SK-N-SH treated with all-trans-retinoic acid at 6 μM for 48 hours (cell line): Measurements from ENCODE around the gene CDKN2D.

Experiments
- CREB5 ChIP-seq: fragments of 250-450 bp; sonication (Bioruptor Pico); IDR thresholded peaks from 2 replicates; pipeline ENCODE4 v1.5.1; 2020; ENCODE audit warnings: low read depth, mild to moderate bottlenecking, moderate library complexity
- CSDC2 ChIP-seq: fragments of 250-450 bp; sonication (Bioruptor Pico); IDR thresholded peaks from 2 replicates; pipeline ENCODE4 v1.5.0; 2020; ENCODE audit warnings: mild to moderate bottlenecking, moderate library complexity
- ESRRG ChIP-seq: fragments of 250-450 bp; sonication (Bioruptor Pico); IDR thresholded peaks from 2 replicates; pipeline ENCODE4 v1.6.1; 2021; ENCODE audit warnings: mild to moderate bottlenecking
- ISL1 ChIP-seq: fragments of 250-450 bp; sonication (Bioruptor Pico); IDR thresholded peaks from 2 replicates; pipeline ENCODE4 v2.1.2; 2022; ENCODE audit warnings: mild to moderate bottlenecking, moderate library complexity
- OSR1 ChIP-seq: fragments of 250-450 bp; sonication (Bioruptor Pico); IDR thresholded peaks from 2 replicates; pipeline ENCODE4 v1.8.0; 2022; ENCODE audit warnings: moderate library complexity, mild to moderate bottlenecking, inconsistent platforms
- PATZ1 ChIP-seq: fragments of 250-450 bp; sonication (Bioruptor Pico); IDR thresholded peaks from 2 replicates; pipeline ENCODE4 v1.8.0; 2020; ENCODE audit warnings: mild to moderate bottlenecking, moderate library complexity, borderline replicate concordance
- POU6F1 ChIP-seq: fragments of 250-450 bp; sonication (Bioruptor Pico); IDR thresholded peaks from 2 replicates; pipeline ENCODE4 v1.8.0; 2021; ENCODE audit warnings: low read depth, mild to moderate bottlenecking, moderate library complexity, borderline replicate concordance
- PPARA ChIP-seq: fragments of 250-450 bp; sonication (Bioruptor Pico); IDR thresholded peaks from 2 replicates; pipeline ENCODE4 v1.5.0; 2020; ENCODE audit warnings: mild to moderate bottlenecking, borderline replicate concordance
- TCF4 ChIP-seq: fragments of 250-450 bp; sonication (Bioruptor Pico); IDR thresholded peaks from 2 replicates; pipeline ENCODE4 v1.8.0; 2021; ENCODE audit warnings: mild to moderate bottlenecking, moderate library complexity, borderline replicate concordance
- TSHZ2 ChIP-seq: fragments of 250-450 bp; sonication (Bioruptor Pico); IDR thresholded peaks from 2 replicates; pipeline ENCODE4 v1.5.0; 2020; ENCODE audit warnings: mild to moderate bottlenecking, moderate library complexity
- ZFP3 ChIP-seq: fragments of 250-450 bp; sonication (Bioruptor Pico); IDR thresholded peaks from 2 replicates; pipeline ENCODE4 v1.5.0; 2020; ENCODE audit warnings: mild to moderate bottlenecking, moderate library complexity
- ZNF70 ChIP-seq: fragments of 450-650 bp; formaldehyde crosslinking; IDR thresholded peaks from 2 replicates; pipeline ENCODE4 v1.5.0; 2020; ENCODE audit warnings: mild to moderate bottlenecking, moderate library complexity
- ZNF8 ChIP-seq: fragments of 450-650 bp; formaldehyde crosslinking; IDR thresholded peaks from 2 replicates; pipeline ENCODE4 v1.5.0; 2020; ENCODE audit warnings: mild to moderate bottlenecking, moderate library complexity

GRCh38 chr19:10603084-10603872 is 34.5 kb upstream of the CDKN2D start:
- no peak for TF ChIP-seq CREB5 (CRISPR knock-in tag)
- no peak for TF ChIP-seq ZNF8 (CRISPR knock-in tag)
- no peak for TF ChIP-seq TSHZ2 (CRISPR knock-in tag)
- TF ChIP-seq ZNF70 (CRISPR knock-in tag): no peak
- TF ChIP-seq ESRRG: no peak
- no peak for TF ChIP-seq CSDC2 (CRISPR knock-in tag)
- no peak for TF ChIP-seq POU6F1 (CRISPR knock-in tag)
- TF ChIP-seq OSR1: no peak
- no peak for TF ChIP-seq ZFP3 (CRISPR knock-in tag)
- no peak for TF ChIP-seq PATZ1
- no peak for TF ChIP-seq ISL1 (CRISPR knock-in tag)
- TF ChIP-seq PPARA (CRISPR knock-in tag): no peak
- TF ChIP-seq TCF4 (CRISPR knock-in tag): no peak
